Stimulated activated CD8-positive, alpha-beta memory T cell treated with anti-CD3 and anti-CD28 coated beads, Interleukin-7, amount 100 ng/mL, for 1 hour (primary cell): ENCODE data around the gene FGF4.

Experiments
- DNase-seq, 2 donors: peaks; one replicate each; pipeline ENCODE4 v3.0.0-alpha.2; 2020; ENCODE audit warnings: low read depth in 2 of 2

Gene FGF4

GRCh38 chr11:69726019-69726418, 49.1 kb downstream of the FGF4 start:
- no peak for DNase-seq

- no peak for DNase-seq
These were observed 53.4 kb downstream of the FGF4 start for GRCh38 chr11:69721745-69722144.

- DNase-seq, result no peak
These were observed 54.0 kb downstream of the FGF4 start for GRCh38 chr11:69721106-69721505.
